SU-DHL-6 (cell line): ENCODE measurements around the gene PRDM7.

Source experiments
- H2AFZ ChIP-seq: fragments of 200-600 bp; sonication (generic); 2 replicates; pipeline ENCODE4 v1.6.1; 2014; ENCODE audit warnings: low read depth, mild to moderate bottlenecking, moderate library complexity, mixed read lengths, antibody characterized with exemption, low read length; ENCODE audit not compliant: severe bottlenecking
- H3F3A ChIP-seq: fragments of 200-600 bp; shearing (Covaris generic); 2 replicates; pipeline ENCODE4 v1.6.0; 2016; ENCODE audit warnings: antibody characterized with exemption, mild to moderate bottlenecking; ENCODE audit not compliant: insufficient read depth
- H3K27ac ChIP-seq: fragments of 200-600 bp; sonication (generic); 2 replicates; pipeline ENCODE4 v1.5.1; 2016; ENCODE audit warnings: low read depth, mild to moderate bottlenecking, low read length, moderate library complexity, mixed read lengths
- H3K27me3 ChIP-seq: fragments of 200-600 bp; sonication (generic), shearing (Covaris generic); 2 replicates; pipeline ENCODE4 v1.6.0; 2014; ENCODE audit warnings: mild to moderate bottlenecking, low read length
- H3K36me3 ChIP-seq: fragments of 200-600 bp; sonication (generic); 2 replicates; pipeline ENCODE4 v1.6.1; 2014; ENCODE audit warnings: mild to moderate bottlenecking, low read length, mixed read lengths
- H3K4me2 ChIP-seq: fragments of 300-600, 200-600 bp; shearing (Covaris generic), sonication (generic); 2 replicates; pipeline ENCODE4 v1.6.0; 2014; ENCODE audit warnings: low read length, low read depth, mild to moderate bottlenecking; ENCODE audit not compliant: poor library complexity, severe bottlenecking
- H3K4me3 ChIP-seq: fragments of 200-600 bp; sonication (generic); 2 replicates; pipeline ENCODE4 v1.5.1; 2014; ENCODE audit warnings: antibody characterized with exemption, low read length, mild to moderate bottlenecking, mixed read lengths; ENCODE audit not compliant: insufficient read depth, poor library complexity, severe bottlenecking
- H3K79me2 ChIP-seq: fragments of 200-600 bp; sonication (generic); 2 replicates; pipeline ENCODE4 v1.6.1; 2014; ENCODE audit warnings: mild to moderate bottlenecking, low read length, moderate library complexity; ENCODE audit not compliant: insufficient read depth
- H3K9ac ChIP-seq: fragments of 200-600 bp; sonication (generic); 2 replicates; pipeline ENCODE4 v1.7.0; 2014; ENCODE audit warnings: mild to moderate bottlenecking, low read length
- H3K9me2 ChIP-seq: fragments of 200-600 bp; sonication (generic); replicated peaks from 2 replicates; pipeline ENCODE4 v1.6.1; 2014; ENCODE audit warnings: low read length; ENCODE audit not compliant: insufficient read depth
- H3K9me3 ChIP-seq: fragments of 200-600 bp; sonication (generic); 2 replicates; pipeline ENCODE4 v1.6.1; 2014; ENCODE audit warnings: low read length, mixed read lengths; ENCODE audit not compliant: insufficient read depth
- H4K20me1 ChIP-seq: fragments of 200-600 bp; sonication (generic); 2 replicates; pipeline ENCODE4 v1.6.1; 2014; ENCODE audit warnings: low read depth, mild to moderate bottlenecking, antibody characterized with exemption, low read length, moderate library complexity, mixed read lengths
- CTCF ChIP-seq: fragments of 200-600 bp; sonication (generic); IDR thresholded peaks from one replicate; pipeline ENCODE4 v1.5.1; 2017; ENCODE audit warnings: antibody characterized with exemption, mild to moderate bottlenecking, low read length, moderate library complexity; ENCODE audit not compliant: insufficient read depth, poor library complexity, severe bottlenecking
- EZH2phosphoT487 ChIP-seq: fragments of 200-600 bp; sonication (generic), shearing (Covaris generic); conservative IDR thresholded peaks from 2 replicates; pipeline ENCODE4 v1.6.1; 2018; ENCODE audit warnings: mild to moderate bottlenecking, antibody characterized with exemption, low read length, moderate library complexity, mixed read lengths

Gene PRDM7

GRCh38 chr16:90035902-90036301, 41.2 kb downstream of the PRDM7 start:
- H3K79me2 ChIP-seq = no peaks in the 10 kb centered on the region
- H3K36me3 ChIP-seq = no peaks in the 10 kb centered on the region
- H4K20me1 ChIP-seq = no peaks in the 10 kb centered on the region
- H3K9me2 ChIP-seq = no peaks in the 10 kb centered on the region
- H3F3A ChIP-seq = no peaks in the 10 kb centered on the region
- no peaks in the 10 kb centered on the region for H3K27me3 ChIP-seq
- no peak overlapping the region for H3K27ac ChIP-seq
- H2AFZ ChIP-seq = no peak overlapping the region
- H3K9me3 ChIP-seq = no peaks in the 10 kb centered on the region
- H3K9ac ChIP-seq = no peak overlapping the region
- H3K4me2 ChIP-seq = no peak overlapping the region
- no peak overlapping the region for H3K4me3 ChIP-seq
- TF ChIP-seq EZH2phosphoT487 (no peak), CTCF (no peak)

DNA sequence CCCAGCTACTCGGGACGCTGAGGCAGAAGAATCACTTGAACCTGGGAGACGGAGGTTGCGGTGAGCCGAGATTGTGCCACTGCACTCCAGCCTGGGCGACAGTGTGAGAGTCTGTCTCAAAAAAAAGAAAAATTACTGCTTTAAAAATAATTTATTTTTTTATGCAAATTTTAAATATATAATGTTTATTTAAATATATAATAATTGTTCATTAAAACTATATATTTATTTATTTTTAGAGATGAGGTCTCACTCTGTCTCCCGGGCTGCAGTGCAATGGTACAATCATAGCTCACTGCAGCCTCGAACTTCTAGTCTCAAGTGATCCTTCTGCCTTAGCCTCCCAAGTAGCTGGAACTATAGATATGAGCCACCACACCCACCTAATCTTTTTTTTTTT, 42.6 kb downstream of the PRDM7 start:
- no peaks in the 10 kb centered on the region for H3K79me2 ChIP-seq
- TF ChIP-seq EZH2phosphoT487 = no peak
- TF ChIP-seq CTCF = no peak
- no peak overlapping the region for H3K4me2 ChIP-seq
- no peak overlapping the region for H3K9ac ChIP-seq
- H3K9me3 ChIP-seq = no peaks in the 10 kb centered on the region
- no peak overlapping the region for H3K4me3 ChIP-seq
- no peak overlapping the region for H2AFZ ChIP-seq
- no peaks in the 10 kb centered on the region for H3K9me2 ChIP-seq
- H3F3A ChIP-seq = no peaks in the 10 kb centered on the region
- H4K20me1 ChIP-seq = no peaks in the 10 kb centered on the region
- no peaks in the 10 kb centered on the region for H3K36me3 ChIP-seq
- H3K27ac ChIP-seq = no peak overlapping the region
- no peaks in the 10 kb centered on the region for H3K27me3 ChIP-seq

DNA sequence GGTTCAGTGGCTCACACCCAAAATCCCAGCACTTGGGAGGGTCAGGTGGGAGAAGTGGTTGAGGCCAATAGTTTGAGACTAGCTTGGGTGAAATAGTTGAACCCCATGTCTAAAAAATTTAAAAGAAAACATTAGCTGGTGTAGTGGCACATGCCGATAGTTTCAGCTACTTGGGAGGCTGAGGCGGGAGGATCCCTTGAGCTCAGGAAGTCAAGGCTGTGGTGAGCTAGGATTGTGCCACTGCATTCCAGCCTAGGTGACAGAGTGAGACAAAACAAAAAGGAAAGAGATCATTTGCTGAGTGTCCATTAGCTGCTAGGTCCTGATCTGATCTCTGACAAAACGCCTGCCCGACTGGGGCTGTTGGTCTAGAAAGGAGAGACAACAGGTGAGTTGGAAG, 43.7 kb downstream of the PRDM7 start:
- no peak overlapping the region for H3K4me2 ChIP-seq
- no peaks in the 10 kb centered on the region for H3F3A ChIP-seq
- H3K27ac ChIP-seq = no peak overlapping the region
- no peaks in the 10 kb centered on the region for H3K27me3 ChIP-seq
- no peaks in the 10 kb centered on the region for H3K9me2 ChIP-seq
- H3K79me2 ChIP-seq = no peaks in the 10 kb centered on the region
- H3K4me3 ChIP-seq = no peak overlapping the region
- H2AFZ ChIP-seq = no peak overlapping the region
- H3K9me3 ChIP-seq = no peaks in the 10 kb centered on the region
- no peak overlapping the region for H3K9ac ChIP-seq
- no peaks in the 10 kb centered on the region for H3K36me3 ChIP-seq
- H4K20me1 ChIP-seq = no peaks in the 10 kb centered on the region
- no peak for TF ChIP-seq EZH2phosphoT487
- no peak for TF ChIP-seq CTCF
